ENCODE data around the gene PTPRM.

Gene PTPRM

DNA sequence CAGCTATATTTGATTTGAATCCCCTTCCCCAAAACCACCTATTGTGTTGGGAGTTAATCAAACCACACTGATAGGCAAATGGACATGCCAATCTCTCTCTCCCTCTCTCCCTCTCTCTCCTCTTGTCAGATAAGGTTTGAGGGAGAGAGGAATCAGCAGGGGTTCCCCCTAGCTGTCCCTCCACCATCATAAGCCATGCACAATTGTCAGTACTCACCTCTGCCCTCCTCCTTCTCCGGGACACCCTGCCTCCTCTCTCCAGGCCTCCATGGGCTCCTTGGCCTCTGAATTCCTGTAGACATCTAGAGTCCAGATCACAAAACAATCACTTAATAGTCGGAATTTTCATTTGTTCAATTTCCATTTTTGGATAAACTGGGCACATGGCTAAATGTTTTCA is 798.4 kb downstream of the PTPRM start:
- TF ChIP-seq, protein P1, sequence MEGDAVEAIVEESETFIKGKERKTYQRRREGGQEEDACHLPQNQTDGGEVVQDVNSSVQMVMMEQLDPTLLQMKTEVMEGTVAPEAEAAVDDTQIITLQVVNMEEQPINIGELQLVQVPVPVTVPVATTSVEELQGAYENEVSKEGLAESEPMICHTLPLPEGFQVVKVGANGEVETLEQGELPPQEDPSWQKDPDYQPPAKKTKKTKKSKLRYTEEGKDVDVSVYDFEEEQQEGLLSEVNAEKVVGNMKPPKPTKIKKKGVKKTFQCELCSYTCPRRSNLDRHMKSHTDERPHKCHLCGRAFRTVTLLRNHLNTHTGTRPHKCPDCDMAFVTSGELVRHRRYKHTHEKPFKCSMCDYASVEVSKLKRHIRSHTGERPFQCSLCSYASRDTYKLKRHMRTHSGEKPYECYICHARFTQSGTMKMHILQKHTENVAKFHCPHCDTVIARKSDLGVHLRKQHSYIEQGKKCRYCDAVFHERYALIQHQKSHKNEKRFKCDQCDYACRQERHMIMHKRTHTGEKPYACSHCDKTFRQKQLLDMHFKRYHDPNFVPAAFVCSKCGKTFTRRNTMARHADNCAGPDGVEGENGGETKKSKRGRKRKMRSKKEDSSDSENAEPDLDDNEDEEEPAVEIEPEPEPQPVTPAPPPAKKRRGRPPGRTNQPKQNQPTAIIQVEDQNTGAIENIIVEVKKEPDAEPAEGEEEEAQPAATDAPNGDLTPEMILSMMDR (IDR thresholded peaks at IDR 0.05; ENCODE audit: low read depth, low read length, poor library complexity, severe bottlenecking), result no peak
- TF ChIP-seq EZH2phosphoT487 (IDR thresholded peaks at IDR 0.05; ENCODE audit: borderline replicate concordance, low read length), result no peak
- Histone ChIP-seq H3K79me2 (ENCODE audit: control insufficient read depth, low read length) (no peaks in the 10 kb centered on the region), H3K27me3 (ENCODE audit: control insufficient read depth, low read length) (peaks cover 8% of the 10 kb centered on the region; the same call in 1 of the 2 replicates), H3K36me3 (ENCODE audit: control insufficient read depth, low read length) (no peaks in the 10 kb centered on the region), H3K9me3 (ENCODE audit: control insufficient read depth, insufficient read depth, low read length) (no peaks in the 10 kb centered on the region), H3K4me2 (ENCODE audit: low read length) (no peak overlapping the region), H3K4me1 (ENCODE audit: control insufficient read depth, low read length) (no peaks in the 10 kb centered on the region), H3F3A (ENCODE audit: control insufficient read depth, insufficient read depth) (no peaks in the 10 kb centered on the region), H3K9me2 (replicated peaks; ENCODE audit: control insufficient read depth, low read length) (no peaks in the 10 kb centered on the region), H3K27ac (ENCODE audit: low read depth, low read length) (no peak overlapping the region), H3K4me3 (ENCODE audit: low read length) (no peak overlapping the region), H4K20me1 (ENCODE audit: control insufficient read depth, insufficient read depth, low read depth, low read length) (no peaks in the 10 kb centered on the region)

DNA sequence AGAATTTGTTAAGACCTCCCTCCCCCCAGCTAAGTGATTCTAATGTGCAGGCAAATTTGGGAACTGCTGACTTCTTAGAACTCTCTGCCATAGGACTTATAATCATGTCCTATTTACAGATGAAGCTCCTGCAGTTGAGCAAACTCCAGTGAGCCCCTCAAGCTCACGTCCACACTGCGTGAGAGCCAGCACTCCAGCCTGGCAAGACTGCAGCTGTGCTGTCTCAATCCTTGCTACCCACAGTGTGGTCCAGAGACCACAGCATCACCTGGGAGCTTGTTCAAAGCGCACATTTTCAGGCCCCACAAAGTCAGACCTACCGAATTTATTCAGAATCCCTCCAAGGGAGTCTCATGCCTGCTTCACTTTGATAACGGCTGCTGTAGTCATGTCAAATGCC is 799.0 kb downstream of the PTPRM start:
- Histone ChIP-seq H3F3A (ENCODE audit: control insufficient read depth, insufficient read depth) (no peaks in the 10 kb centered on the region), H3K4me1 (ENCODE audit: control insufficient read depth, low read length) (no peaks in the 10 kb centered on the region)

DNA sequence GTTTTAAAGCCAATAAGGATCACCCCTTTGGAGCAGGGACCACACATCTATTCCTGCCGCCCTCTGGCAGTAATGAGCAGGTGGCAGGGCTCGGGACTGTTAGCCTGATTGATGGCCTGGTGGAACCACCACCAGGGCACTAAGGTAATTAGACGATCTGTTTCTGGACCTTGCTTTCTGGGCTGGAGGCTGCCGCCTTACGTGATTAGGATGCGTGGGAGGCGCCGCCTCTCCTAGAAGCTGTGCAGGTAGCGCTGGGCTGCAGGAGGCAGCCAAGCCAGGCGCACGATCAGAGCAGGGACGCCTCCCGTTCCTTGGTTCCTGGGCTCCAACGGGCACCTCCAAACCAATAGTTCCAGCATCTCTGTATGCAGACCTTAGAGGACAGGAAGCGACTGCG is 799.5 kb downstream of the PTPRM start:
- Histone ChIP-seq H3K4me3 (ENCODE audit: low read length) (no peak overlapping the region), H3K4me2 (ENCODE audit: low read length) (no peak overlapping the region), H3F3A (ENCODE audit: control insufficient read depth, insufficient read depth) (no peaks in the 10 kb centered on the region), H3K79me2 (ENCODE audit: control insufficient read depth, low read length) (no peaks in the 10 kb centered on the region), H4K20me1 (ENCODE audit: control insufficient read depth, insufficient read depth, low read depth, low read length) (no peaks in the 10 kb centered on the region), H3K4me1 (ENCODE audit: control insufficient read depth, low read length) (no peaks in the 10 kb centered on the region), H3K9me3 (ENCODE audit: control insufficient read depth, insufficient read depth, low read length) (no peaks in the 10 kb centered on the region), H3K36me3 (ENCODE audit: control insufficient read depth, low read length) (no peaks in the 10 kb centered on the region), H3K27ac (ENCODE audit: low read depth, low read length) (no peak overlapping the region), H3K27me3 (ENCODE audit: control insufficient read depth, low read length) (peaks cover 8% of the 10 kb centered on the region; the same call in 1 of the 2 replicates), H3K9me2 (replicated peaks; ENCODE audit: control insufficient read depth, low read length) (no peaks in the 10 kb centered on the region)
- TF ChIP-seq, protein P1 (IDR thresholded peaks at IDR 0.05; ENCODE audit: low read depth, low read length, poor library complexity, severe bottlenecking), result no peak
- TF ChIP-seq EZH2phosphoT487 (IDR thresholded peaks at IDR 0.05; ENCODE audit: borderline replicate concordance, low read length), result no peak

More for the DNA sequence above, 799.0 kb downstream of the PTPRM start:
- H3K9me3 ChIP-seq (ENCODE audit: control insufficient read depth, insufficient read depth, low read length), result no peaks in the 10 kb centered on the region
- TF ChIP-seq, protein P1 (IDR thresholded peaks at IDR 0.05; ENCODE audit: low read depth, low read length, poor library complexity, severe bottlenecking), result no peak
- TF ChIP-seq EZH2phosphoT487 (IDR thresholded peaks at IDR 0.05; ENCODE audit: borderline replicate concordance, low read length), result no peak
- no peaks in the 10 kb centered on the region for H3K36me3 ChIP-seq (ENCODE audit: control insufficient read depth, low read length)
- H4K20me1 ChIP-seq (ENCODE audit: control insufficient read depth, insufficient read depth, low read depth, low read length), result no peaks in the 10 kb centered on the region
- H3K27ac ChIP-seq (ENCODE audit: low read depth, low read length), result no peak overlapping the region
- no peak overlapping the region for H3K4me2 ChIP-seq (ENCODE audit: low read length)
- no peaks in the 10 kb centered on the region for H3K79me2 ChIP-seq (ENCODE audit: control insufficient read depth, low read length)
- no peak overlapping the region for H3K4me3 ChIP-seq (ENCODE audit: low read length)
- H3K27me3 ChIP-seq (ENCODE audit: control insufficient read depth, low read length), result peaks cover 8% of the 10 kb centered on the region; the same call in 1 of the 2 replicates
- H3K9me2 ChIP-seq (replicated peaks; ENCODE audit: control insufficient read depth, low read length), result no peaks in the 10 kb centered on the region
